Right lobe of liver (tissue), 6 donors: ENCODE results near the gene RNF32. TPM values are rescaled to one million over a fixed set of nuclear protein-coding genes. Genes with fewer than 3 reads are reported as not detected.
"Not testable (repeated sequence)": the region's sequence is repeated elsewhere in the genome, so short reads cannot be mapped to it uniquely, and the experiment has no call there.

Experiments used
- ATAC-seq, 4 donors: fragments of 200-7000 bp; cut with Tn5 transposase; one replicate each; pipeline ENCODE4 v1.9.1; 2020; ENCODE audit warnings: mild to moderate bottlenecking in 4 of 4, moderate library complexity in 4 of 4
- DNase-seq, 3 donors: peaks; one replicate each; pipeline ENCODE4 v3.0.0-alpha.2; 2020
- H3K27ac ChIP-seq, 3 donors: fragments of 200-600 bp; one replicate each; pipeline ENCODE4 v1.8.0; 2022
- H3K27me3 ChIP-seq, 2 donors: fragments of 200-600 bp; one replicate each; pipeline ENCODE4 v1.8.0; 2022
- H3K36me3 ChIP-seq, 4 donors: fragments of 200-600 bp; sonication (generic) in 1 of 4; one replicate each; pipeline versions ENCODE4 v1.5.1 to v1.8.0; 2017 to 2022; ENCODE audit warnings: control low read depth in 1 of 4
- H3K4me1 ChIP-seq, 4 donors: fragments of 200-600 bp; sonication (generic) in 1 of 4; one replicate each; pipeline versions ENCODE4 v1.5.1 to v1.8.0; 2017 to 2022; ENCODE audit warnings: control low read depth in 1 of 4
- H3K4me3 ChIP-seq, 3 donors: fragments of 200-600 bp; one replicate each; pipeline ENCODE4 v1.8.0; 2022
- H3K9me3 ChIP-seq, 4 donors: fragments of 200-600 bp; sonication (generic) in 1 of 4; one replicate each; pipeline versions ENCODE4 v1.5.1 to v1.8.0; 2017 to 2022; ENCODE audit warnings: control low read depth in 1 of 4
- CTCF ChIP-seq, 4 donors: fragments of 200-600 bp in 3 of 4; fragments of 450-650 bp in 1 of 4; IDR thresholded peaks; one replicate each; pipeline versions ENCODE4 v1.5.1 to v1.8.0; 2016 to 2022; ENCODE audit warnings: antibody characterized with exemption in 4 of 4, mild to moderate bottlenecking in 2 of 4
- POLR2A ChIP-seq: fragments of 450-650 bp; IDR thresholded peaks from one replicate; pipeline ENCODE4 v1.6.1; 2017; ENCODE audit warnings: antibody characterized with exemption, mild to moderate bottlenecking
- WGBS: methylation state at CpG from one replicate; pipeline ENCODE4 v1.1.6; 2018; ENCODE audit warnings: low coverage, low lambda C conversion rate; ENCODE audit not compliant: insufficient coverage; ENCODE audit errors: missing lambda C conversion rate; 5-methylcytosine and 5-hydroxymethylcytosine counted together
- intact Hi-C, 2 donors: fragments of 100-400 bp; cut with DNase I; formaldehyde crosslinking; loops; one replicate each; pipeline versions ENCODE4 v1.11.2 to v1.14.1; 2022
- total RNA-seq, 6 experiments: library from RNA; depleted of rRNA in 2 of 6; stranded (reverse); fragments of >200 nt in 2 of 6; fragmentation: NEBNext Ultra II Directional in 3 of 6; extraction: Animal tissue kit (Norgen Biotek cat#: 25700) in 3 of 6; gene quantifications; one replicate each; pipeline versions ENCODE4 v1.1.0 to v1.2.4, GENCODE V29; 2016 to 2023
- donor health status: DM: no; HTN: yes; CAD: no.
- donor health status: DM: no; HTN: no; CAD: no.
- donor health status: DM: no; HTN: no; CAD: no.
- donor health status: DM: no; HTN: yes; CAD: no.
- donor health status: DM: no; HTN: yes; CAD: no.

Gene RNF32
- total RNA-seq, 6 experiments from 2014 or later: 0.23 to 0.84 (median 0.66) TPM; not detected in 1

- Histone ChIP-seq H3K4me1 (peaks cover 0 to 13% (median 0%) of the 10 kb centered on the region in 4 donors), H3K27me3 (no peaks in the 10 kb centered on the region), H3K4me3 (peak overlapping the region; percentile 90 to 97 (median 96)), H3K9me3 (no peaks in the 10 kb centered on the region), H3K27ac (peak overlapping the region; percentile 24 to 52 (median 41)), H3K36me3 (no peaks in the 10 kb centered on the region)
- 4% methylated on average over 15 of the region's 30 CpGs for WGBS
- ATAC-seq (peak; percentile 33 to 54 (median 52)), DNase-seq (peak in 1 of 3 donors; percentile 48)
- TF ChIP-seq CTCF (IDR thresholded peaks at IDR 0.05) (no peak), POLR2A (no peak)
- intact Hi-C loops: no loop called here
Observed at GRCh38 chr7:156640949-156641485, 443 bp downstream of the RNF32 start.

GRCh38 chr7:156642306-156643045 is 1.9 kb downstream of the RNF32 start:
- H3K36me3 ChIP-seq: no peaks in the 10 kb centered on the region
- no peaks in the 10 kb centered on the region for H3K9me3 ChIP-seq
- TF ChIP-seq CTCF (IDR thresholded peaks at IDR 0.05) (peak; percentile 8 to 19 (median 10)), POLR2A (no peak)
- no peak overlapping the region for H3K4me3 ChIP-seq
- H3K27me3 ChIP-seq: no peaks in the 10 kb centered on the region
- ATAC-seq: no peak
- intact Hi-C loops: no loop called here
- no peak overlapping the region for H3K27ac ChIP-seq
- WGBS: 72% methylated on average over 11 of the region's 13 CpGs
- H3K4me1 ChIP-seq: peaks cover 0 to 13% (median 0%) of the 10 kb centered on the region in 4 donors
- DNase-seq: no peak

GRCh38 chr7:156647330-156647729 is 6.8 kb downstream of the RNF32 start:
- 95% methylated on average over 5 of the region's 5 CpGs for WGBS
- ATAC-seq, H3K4me1 ChIP-seq, H3K27ac ChIP-seq, intact Hi-C loops, H3K36me3 ChIP-seq, H3K27me3 ChIP-seq, DNase-seq, H3K4me3 ChIP-seq, H3K9me3 ChIP-seq: not testable (repeated sequence)

- H3K4me3 ChIP-seq: peak overlapping the region in 1 of 3 donors; percentile 14
- WGBS: 35% methylated on average over 4 of the region's 9 CpGs
- intact Hi-C loops: no loop called here
- no peaks in the 10 kb centered on the region for H3K9me3 ChIP-seq
- no peaks in the 10 kb centered on the region for H3K27me3 ChIP-seq
- TF ChIP-seq CTCF (IDR thresholded peaks at IDR 0.05): peak; percentile 59 to 77 (median 74)
- no peak for TF ChIP-seq POLR2A
- no peak overlapping the region for H3K27ac ChIP-seq
- peak; percentile 98 to 100 (median 100) for ATAC-seq
- peak; percentile 69 to 77 (median 70) for DNase-seq
- H3K36me3 ChIP-seq: no peaks in the 10 kb centered on the region
- H3K4me1 ChIP-seq: no peaks in the 10 kb centered on the region
Observed at GRCh38 chr7:156650042-156650441, 9.5 kb downstream of the RNF32 start.

- no peaks in the 10 kb centered on the region for H3K36me3 ChIP-seq
- no peak for ATAC-seq
Observed at GRCh38 chr7:156651474-156651873, 10.9 kb downstream of the RNF32 start.

More at GRCh38 chr7:156651474-156651873, 10.9 kb downstream of the RNF32 start:
- intact Hi-C loops: no loop called here
- Histone ChIP-seq H3K27ac (no peak overlapping the region), H3K4me3 (no peak overlapping the region), H3K27me3 (no peaks in the 10 kb centered on the region), H3K4me1 (no peaks in the 10 kb centered on the region), H3K9me3 (no peaks in the 10 kb centered on the region)
- no peak for DNase-seq
- 92% methylated on average over 4 of the region's 4 CpGs for WGBS
- no peak for TF ChIP-seq POLR2A
- TF ChIP-seq CTCF (IDR thresholded peaks at IDR 0.05): no peak
